Endothelial cell of umbilical vein (primary cell): Measurements from ENCODE around the gene CCDC142. TPM values are rescaled to one million over a fixed set of nuclear protein-coding genes. Genes with fewer than 3 reads are reported as not detected.

Experiments
- BruUV-seq: library from RNA; stranded (reverse); fragments of 400-500 nt; replicated peaks from 2 replicates; lab custom pipeline; 2021; lab: Mats Ljungman, UMichigan
- CTCF ChIA-PET: fragments of 300-600, 350-600 bp; sonication (Branson Sonifier 250); formaldehyde crosslinking; loops from one replicate; lab custom pipeline; 2021; ENCODE audit warnings: antibody characterized with exemption, inconsistent platforms; lab: Charles Lee
- POLR2A ChIA-PET: fragments of 300-600, 350-600 bp; sonication (Branson Sonifier 250); formaldehyde crosslinking; loops from one replicate; lab custom pipeline; 2021; ENCODE audit warnings: antibody characterized with exemption, inconsistent platforms; lab: Charles Lee
- DNase-seq: peaks from one replicate; pipeline ENCODE4 v3.0.0-alpha.2; 2011; ENCODE audit warnings: low read depth, low spot score
- FAIRE-seq: peaks from 2 replicates; lab custom pipeline; 2011; peaks lifted over from hg19 to GRCh38; lab: Jason Lieb, UNC
- H2AFZ ChIP-seq: 2 replicates; pipeline ENCODE4 v1.6.0; 2012; ENCODE audit warnings: low read depth, low read length, control low read depth, inconsistent platforms
- H3K27ac ChIP-seq: 2 replicates; pipeline ENCODE4 v1.5.1; 2011; ENCODE audit warnings: low read depth, mild to moderate bottlenecking, control low read depth, low read length, moderate library complexity; ENCODE audit not compliant: insufficient read depth
- H3K27me3 ChIP-seq, 2 experiments: 2 replicates each; pipeline versions ENCODE4 v1.6.0 to v1.6.1; 2011; ENCODE audit warnings: low read length in 2 of 2, mixed read lengths in 1 of 2; ENCODE audit not compliant: control insufficient read depth in 2 of 2, insufficient read depth in 2 of 2
- H3K36me3 ChIP-seq, 2 experiments: 2 replicates in 1 of 2; 3 replicates in 1 of 2; pipeline ENCODE4 v1.5.1; 2011; ENCODE audit warnings: low read length in 2 of 2, mild to moderate bottlenecking in 1 of 2, moderate library complexity in 1 of 2; ENCODE audit not compliant: control insufficient read depth in 2 of 2, insufficient read depth in 2 of 2; ENCODE audit errors: extremely low read depth in 1 of 2
- H3K4me1 ChIP-seq: 3 replicates; pipeline ENCODE4 v1.5.1; 2011; ENCODE audit warnings: mild to moderate bottlenecking, low read length; ENCODE audit not compliant: control insufficient read depth, insufficient read depth; ENCODE audit errors: extremely low read depth
- H3K4me2 ChIP-seq: 2 replicates; pipeline ENCODE4 v1.6.1; 2011; ENCODE audit warnings: low read length, control low read depth, mixed read lengths; ENCODE audit not compliant: insufficient read depth
- H3K4me3 ChIP-seq, 3 experiments: fragments of 200-600 bp in 1 of 3; sonication (generic), shearing (Covaris generic) in 1 of 3; replicated peaks in 1 of 3; 2 replicates each; pipeline ENCODE4 v1.5.1; 2011 to 2016; ENCODE audit warnings: control low read depth in 3 of 3, low read length in 3 of 3, mild to moderate bottlenecking in 2 of 3, inconsistent platforms in 1 of 3, low read depth in 1 of 3, moderate library complexity in 1 of 3; ENCODE audit not compliant: insufficient read depth in 1 of 3
- H3K79me2 ChIP-seq: 2 replicates; pipeline ENCODE4 v1.6.0; 2012; ENCODE audit warnings: low read length, inconsistent platforms; ENCODE audit not compliant: control insufficient read depth, insufficient read depth
- H3K9ac ChIP-seq: replicated peaks from 2 replicates; pipeline ENCODE3; 2011; ENCODE audit warnings: low read length, control low read depth; ENCODE audit not compliant: insufficient read depth; ENCODE audit errors: extremely low read depth
- H3K9me1 ChIP-seq: replicated peaks from 3 replicates; pipeline ENCODE4 v1.6.0; 2011; ENCODE audit warnings: mild to moderate bottlenecking, low read length; ENCODE audit not compliant: control insufficient read depth, insufficient read depth; ENCODE audit errors: extremely low read depth
- H3K9me3 ChIP-seq: replicated peaks from 2 replicates; pipeline ENCODE4 v1.5.1; 2012; ENCODE audit warnings: low read length, inconsistent platforms; ENCODE audit not compliant: control insufficient read depth, insufficient read depth
- H4K20me1 ChIP-seq: replicated peaks from 2 replicates; pipeline ENCODE3; 2011; ENCODE audit warnings: mild to moderate bottlenecking, low read length; ENCODE audit not compliant: control insufficient read depth, insufficient read depth; ENCODE audit errors: extremely low read depth
- EZH2 ChIP-seq: IDR thresholded peaks from 2 replicates; pipeline ENCODE4 v1.6.1; 2012; ENCODE audit warnings: borderline replicate concordance, low read depth, mild to moderate bottlenecking, moderate library complexity, low read length, inconsistent platforms; ENCODE audit not compliant: severe bottlenecking
- FOS ChIP-seq: IDR thresholded peaks from 2 replicates; pipeline ENCODE4 v1.6.1; 2011; ENCODE audit warnings: mild to moderate bottlenecking, low read length, moderate library complexity, borderline replicate concordance; ENCODE audit not compliant: insufficient read depth
- GATA2 ChIP-seq: IDR thresholded peaks from 2 replicates; pipeline ENCODE4 v1.7.0; 2011; ENCODE audit warnings: low read depth, mild to moderate bottlenecking, moderate library complexity, mixed read lengths, low read length; ENCODE audit not compliant: insufficient read length, insufficient read depth
- JUN ChIP-seq: IDR thresholded peaks from 2 replicates; pipeline ENCODE4 v1.6.1; 2011; ENCODE audit warnings: borderline replicate concordance, low read depth; ENCODE audit not compliant: insufficient read length, insufficient read depth
- MYC ChIP-seq: IDR thresholded peaks from one replicate; pipeline ENCODE4 v1.6.1; 2011; ENCODE audit warnings: mild to moderate bottlenecking, low read depth, low read length
- POLR2A ChIP-seq: IDR thresholded peaks from 2 replicates; pipeline ENCODE4 v1.6.1; 2012; ENCODE audit warnings: low read depth, mild to moderate bottlenecking, control low read depth, low read length
- POLR2AphosphoS5 ChIP-seq: IDR thresholded peaks from 2 replicates; pipeline ENCODE4 v1.6.1; 2012; ENCODE audit warnings: low read depth, mild to moderate bottlenecking, control low read depth, low read length, moderate library complexity; ENCODE audit not compliant: insufficient read depth
- dilution Hi-C: fragments of 300-500 bp; cut with MboI; formaldehyde crosslinking; loops from one replicate; pipeline ENCODE4 v1.15.0; 2019; ENCODE audit warnings: low sequenced_read_pairs; ENCODE audit not compliant: extremely low pct_ligation_motif_present
- intact Hi-C: fragments of 100-400 bp; cut with micrococcal nuclease; formaldehyde crosslinking; loops from one replicate; pipeline ENCODE4 v1.10.0; 2022
- polyA plus RNA-seq, 4 experiments: library from polyadenylated mRNA; depleted of rRNA in 3 of 4; stranded (reverse) in 3 of 4; unstranded in 1 of 4; fragments of >200 nt; gene quantifications; 2 replicates each; pipeline versions ENCODE4 v1.2.1 to v1.2.3, GENCODE V29; 2011 to 2012; ENCODE audit warnings: missing spikeins in 1 of 4
- total RNA-seq: library from RNA; stranded (reverse); gene quantifications from 2 replicates; pipeline ENCODE4 v1.2.3, GENCODE V29; 2021
- TF ChIP-seq, protein P1 (sequence below): IDR thresholded peaks from 2 replicates; pipeline ENCODE4 v1.6.1; 2011; ENCODE audit not compliant: insufficient read depth, insufficient read length
- TF ChIP-seq, protein P2 (sequence below), 2 donors: IDR thresholded peaks; 1 replicate in 1 of 2; 2 replicates in 1 of 2; pipeline ENCODE4 v1.5.1; 2011; ENCODE audit warnings: low read length in 2 of 2, mild to moderate bottlenecking in 2 of 2, moderate library complexity in 2 of 2, control low read depth in 1 of 2, inconsistent platforms in 1 of 2, low read depth in 1 of 2; ENCODE audit not compliant: insufficient read depth in 1 of 2; ENCODE audit errors: extremely low read depth in 1 of 2

The CCDC142 gene
- total and polyA plus RNA-seq, 2 donors (not counting 3 experiments of a cell fraction or from before 2014, with no cell fraction given): 12.8 to 23.8 TPM

DNA sequence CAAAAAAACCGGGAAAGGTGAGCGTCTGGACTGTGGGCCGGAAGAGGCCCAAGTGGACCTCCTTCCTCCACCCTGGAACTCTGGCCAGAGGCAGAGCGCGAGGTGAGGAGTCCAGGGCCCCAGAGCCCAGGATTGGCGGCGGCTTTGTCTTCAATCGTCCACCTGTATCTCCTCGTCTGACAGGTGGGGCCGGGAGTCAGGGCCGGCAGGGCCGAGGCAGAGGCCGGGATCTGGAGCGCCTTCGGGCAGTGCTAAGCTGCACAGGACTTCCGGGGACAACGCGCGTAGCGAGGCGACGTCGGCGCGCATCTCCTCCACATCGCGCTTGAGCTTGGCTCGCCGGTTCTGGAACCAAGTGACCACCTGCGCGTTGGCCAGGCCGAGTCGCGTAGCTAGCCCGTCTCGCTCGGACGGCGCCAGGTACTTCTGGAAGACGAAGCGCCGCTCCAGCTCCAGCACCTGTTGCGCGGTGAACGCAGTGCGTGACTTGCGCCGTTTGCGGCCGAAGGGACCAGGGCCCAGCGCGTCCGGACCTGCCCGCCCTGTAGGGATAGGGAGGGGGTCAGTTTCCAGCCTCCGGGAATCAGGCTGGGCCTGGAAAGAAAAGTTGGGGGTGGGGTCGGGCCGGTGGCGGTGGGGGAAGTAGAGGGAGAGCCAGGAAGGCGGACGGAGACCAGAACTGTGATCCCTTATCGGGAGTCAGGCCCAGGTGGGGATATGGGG, 15.1 kb upstream of the CCDC142 start:
- Histone ChIP-seq H3K4me1 (peaks cover 31% of the 10 kb centered on the region), H3K4me3 (peak overlapping the region in 1 of 3 experiments; percentile 18), H3K27ac (no peak overlapping the region), H3K79me2 (no peaks in the 10 kb centered on the region), H3K9me3 (no peaks in the 10 kb centered on the region), H2AFZ (no peak overlapping the region), H3K9me1 (no peaks in the 10 kb centered on the region), H3K9ac (no peak overlapping the region), H3K27me3 (peaks cover 23 to 40% of the 10 kb centered on the region in 2 experiments), H3K4me2 (peak overlapping the region; percentile 50), H4K20me1 (no peaks in the 10 kb centered on the region), H3K36me3 (peaks cover 0 to 1% of the 10 kb centered on the region in 2 experiments)
- dilution Hi-C loops: no loop called here
- no TSS peak for BruUV-seq
- ChIA-PET POLR2A (no interaction called here), CTCF (interaction anchor here (1.4 to 2.6 kb wide), 2 partner anchors 9 to 14 kb away, joined by 3 to 6 read pairs; partner anchors contain the start of genes CCDC142 and TTC31)
- no peak for FAIRE-seq
- intact Hi-C loops: loop anchor here (1.0 to 5.0 kb wide), 2 partner anchors 15 to 34 kb away; partner anchors contain the start of gene TTC31
- no peak for DNase-seq
- TF ChIP-seq EZH2: peak; percentile 5
- TF ChIP-seq, protein P1, sequence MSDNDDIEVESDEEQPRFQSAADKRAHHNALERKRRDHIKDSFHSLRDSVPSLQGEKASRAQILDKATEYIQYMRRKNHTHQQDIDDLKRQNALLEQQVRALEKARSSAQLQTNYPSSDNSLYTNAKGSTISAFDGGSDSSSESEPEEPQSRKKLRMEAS: no peak

DNA sequence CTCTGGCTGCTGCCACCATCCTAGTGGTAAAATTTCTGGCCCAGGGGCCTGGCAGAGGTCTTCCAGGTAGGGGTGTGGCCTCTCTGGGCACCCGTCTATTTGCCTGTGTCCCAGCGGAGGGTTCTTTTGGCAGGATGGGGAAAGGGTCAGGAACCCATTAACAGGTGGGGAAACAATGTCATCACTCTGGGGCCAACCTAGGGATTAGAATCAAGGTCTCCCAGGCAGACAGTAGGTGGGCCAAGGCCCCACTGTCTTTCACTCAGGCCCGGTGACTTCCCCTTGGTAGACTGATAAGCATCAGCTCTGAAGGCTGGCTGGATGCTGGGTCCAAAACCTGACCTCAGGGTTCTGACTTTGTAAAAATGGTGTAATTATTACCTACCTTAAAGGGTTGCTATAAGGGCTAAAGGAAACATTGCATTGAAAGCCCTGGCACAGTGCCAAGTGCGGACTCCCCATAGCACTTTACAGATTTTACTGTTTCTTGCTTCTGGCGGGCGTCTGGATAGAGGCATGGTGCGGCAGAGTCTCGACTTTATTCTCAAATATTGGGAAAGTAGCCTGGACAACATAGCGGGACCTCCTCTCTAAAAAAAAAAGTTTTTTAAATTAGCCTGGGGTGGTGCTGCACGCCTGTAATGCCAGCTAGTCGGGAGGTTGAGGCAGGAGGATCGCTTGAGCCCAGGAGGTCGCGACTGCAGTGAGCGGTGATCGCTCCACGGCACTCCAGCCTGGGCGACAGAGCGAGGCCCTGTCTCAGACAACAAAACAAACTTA, 14.4 kb upstream of the CCDC142 start:
- FAIRE-seq: no peak
- H3K9ac ChIP-seq: no peak overlapping the region
- BruUV-seq: no TSS peak

More for the DNA sequence above, 14.4 kb upstream of the CCDC142 start:
- no peak overlapping the region for H2AFZ ChIP-seq
- peaks cover 23 to 40% of the 10 kb centered on the region in 2 experiments for H3K27me3 ChIP-seq
- TF ChIP-seq EZH2: no peak
- TF ChIP-seq GATA2: no peak
- TF ChIP-seq, protein P1: no peak
- TF ChIP-seq POLR2AphosphoS5: no peak
- no peak for TF ChIP-seq POLR2A
- no peak for TF ChIP-seq JUN
- TF ChIP-seq, protein P2, sequence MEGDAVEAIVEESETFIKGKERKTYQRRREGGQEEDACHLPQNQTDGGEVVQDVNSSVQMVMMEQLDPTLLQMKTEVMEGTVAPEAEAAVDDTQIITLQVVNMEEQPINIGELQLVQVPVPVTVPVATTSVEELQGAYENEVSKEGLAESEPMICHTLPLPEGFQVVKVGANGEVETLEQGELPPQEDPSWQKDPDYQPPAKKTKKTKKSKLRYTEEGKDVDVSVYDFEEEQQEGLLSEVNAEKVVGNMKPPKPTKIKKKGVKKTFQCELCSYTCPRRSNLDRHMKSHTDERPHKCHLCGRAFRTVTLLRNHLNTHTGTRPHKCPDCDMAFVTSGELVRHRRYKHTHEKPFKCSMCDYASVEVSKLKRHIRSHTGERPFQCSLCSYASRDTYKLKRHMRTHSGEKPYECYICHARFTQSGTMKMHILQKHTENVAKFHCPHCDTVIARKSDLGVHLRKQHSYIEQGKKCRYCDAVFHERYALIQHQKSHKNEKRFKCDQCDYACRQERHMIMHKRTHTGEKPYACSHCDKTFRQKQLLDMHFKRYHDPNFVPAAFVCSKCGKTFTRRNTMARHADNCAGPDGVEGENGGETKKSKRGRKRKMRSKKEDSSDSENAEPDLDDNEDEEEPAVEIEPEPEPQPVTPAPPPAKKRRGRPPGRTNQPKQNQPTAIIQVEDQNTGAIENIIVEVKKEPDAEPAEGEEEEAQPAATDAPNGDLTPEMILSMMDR (IDR thresholded peaks at IDR 0.05; ENCODE audit: extremely low read depth in 1 of 2, insufficient read depth in 1 of 2, low read depth in 1 of 2, low read length in 2 of 2): no peak
- TF ChIP-seq FOS: no peak
- no peak for TF ChIP-seq MYC
- DNase-seq: no peak
- POLR2A ChIA-PET: no interaction called here
- no peaks in the 10 kb centered on the region for H3K79me2 ChIP-seq
- H3K4me3 ChIP-seq: no peak overlapping the region
- dilution Hi-C loops (no loop called here), intact Hi-C loops (loop anchor here (5.0 kb wide), 1 partner anchor 35 kb away; no protein-coding TSS in a partner anchor)
- peaks cover 23% of the 10 kb centered on the region for H3K4me1 ChIP-seq
- H4K20me1 ChIP-seq: no peaks in the 10 kb centered on the region
- CTCF ChIA-PET: interaction anchor here (1.4 to 2.6 kb wide), 2 partner anchors 8 to 14 kb away, joined by 3 to 6 read pairs; partner anchors contain the start of genes CCDC142 and TTC31
- peaks cover 3 to 4% of the 10 kb centered on the region in 2 experiments for H3K36me3 ChIP-seq
- no peak overlapping the region for H3K27ac ChIP-seq
- H3K9me1 ChIP-seq: no peaks in the 10 kb centered on the region
- no peak overlapping the region for H3K4me2 ChIP-seq
- H3K9me3 ChIP-seq: no peaks in the 10 kb centered on the region
